ENCODE data around the gene HNRNPF. TPM values are rescaled to one million over a fixed set of nuclear protein-coding genes. Genes with fewer than 3 reads are reported as not detected.

HNRNPF gene
- total RNA-seq, 1 experiment from 2014 or later, result 333 TPM

DNA sequence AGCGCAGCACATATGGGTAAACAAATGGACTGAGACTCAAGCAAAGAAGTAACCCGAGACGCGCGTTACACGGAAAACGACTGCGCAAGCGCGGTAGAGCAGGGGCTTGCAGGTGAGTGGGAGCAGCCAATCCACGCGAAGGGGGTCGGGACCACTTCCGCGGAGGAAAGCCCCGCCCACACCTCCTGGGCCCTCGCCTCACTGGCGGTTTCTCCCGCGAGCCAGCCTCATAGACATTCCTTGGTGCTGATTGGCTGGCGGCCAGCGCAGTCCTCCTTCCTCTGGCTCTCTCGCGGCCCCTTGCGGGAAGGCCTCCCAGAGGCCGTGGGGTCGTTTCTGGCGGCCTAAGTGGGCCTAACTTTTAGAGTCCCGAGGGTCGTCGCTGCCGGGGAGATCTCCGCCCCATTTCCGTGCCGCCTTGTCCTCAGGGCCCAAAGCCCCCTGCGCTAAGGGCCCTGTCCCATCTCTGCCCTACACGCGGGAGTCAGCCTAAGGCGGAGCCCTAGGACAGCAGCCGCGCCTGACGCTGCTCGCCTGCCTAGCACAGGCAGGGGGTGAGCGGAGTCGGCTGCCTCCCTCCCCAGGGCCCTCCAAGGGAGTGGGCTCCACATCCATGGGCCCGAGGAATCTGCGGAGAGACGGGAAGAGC is 46.7 kb downstream of the HNRNPF start (continued):
- TF ChIP-seq, protein P1, sequence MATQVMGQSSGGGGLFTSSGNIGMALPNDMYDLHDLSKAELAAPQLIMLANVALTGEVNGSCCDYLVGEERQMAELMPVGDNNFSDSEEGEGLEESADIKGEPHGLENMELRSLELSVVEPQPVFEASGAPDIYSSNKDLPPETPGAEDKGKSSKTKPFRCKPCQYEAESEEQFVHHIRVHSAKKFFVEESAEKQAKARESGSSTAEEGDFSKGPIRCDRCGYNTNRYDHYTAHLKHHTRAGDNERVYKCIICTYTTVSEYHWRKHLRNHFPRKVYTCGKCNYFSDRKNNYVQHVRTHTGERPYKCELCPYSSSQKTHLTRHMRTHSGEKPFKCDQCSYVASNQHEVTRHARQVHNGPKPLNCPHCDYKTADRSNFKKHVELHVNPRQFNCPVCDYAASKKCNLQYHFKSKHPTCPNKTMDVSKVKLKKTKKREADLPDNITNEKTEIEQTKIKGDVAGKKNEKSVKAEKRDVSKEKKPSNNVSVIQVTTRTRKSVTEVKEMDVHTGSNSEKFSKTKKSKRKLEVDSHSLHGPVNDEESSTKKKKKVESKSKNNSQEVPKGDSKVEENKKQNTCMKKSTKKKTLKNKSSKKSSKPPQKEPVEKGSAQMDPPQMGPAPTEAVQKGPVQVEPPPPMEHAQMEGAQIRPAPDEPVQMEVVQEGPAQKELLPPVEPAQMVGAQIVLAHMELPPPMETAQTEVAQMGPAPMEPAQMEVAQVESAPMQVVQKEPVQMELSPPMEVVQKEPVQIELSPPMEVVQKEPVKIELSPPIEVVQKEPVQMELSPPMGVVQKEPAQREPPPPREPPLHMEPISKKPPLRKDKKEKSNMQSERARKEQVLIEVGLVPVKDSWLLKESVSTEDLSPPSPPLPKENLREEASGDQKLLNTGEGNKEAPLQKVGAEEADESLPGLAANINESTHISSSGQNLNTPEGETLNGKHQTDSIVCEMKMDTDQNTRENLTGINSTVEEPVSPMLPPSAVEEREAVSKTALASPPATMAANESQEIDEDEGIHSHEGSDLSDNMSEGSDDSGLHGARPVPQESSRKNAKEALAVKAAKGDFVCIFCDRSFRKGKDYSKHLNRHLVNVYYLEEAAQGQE (IDR thresholded peaks at IDR 0.05; ENCODE audit: low read depth), result no peak
- peak; percentile 72 for TF ChIP-seq SP1 (IDR thresholded peaks at IDR 0.05; ENCODE audit: low read depth)
- TF ChIP-seq, protein P2, sequence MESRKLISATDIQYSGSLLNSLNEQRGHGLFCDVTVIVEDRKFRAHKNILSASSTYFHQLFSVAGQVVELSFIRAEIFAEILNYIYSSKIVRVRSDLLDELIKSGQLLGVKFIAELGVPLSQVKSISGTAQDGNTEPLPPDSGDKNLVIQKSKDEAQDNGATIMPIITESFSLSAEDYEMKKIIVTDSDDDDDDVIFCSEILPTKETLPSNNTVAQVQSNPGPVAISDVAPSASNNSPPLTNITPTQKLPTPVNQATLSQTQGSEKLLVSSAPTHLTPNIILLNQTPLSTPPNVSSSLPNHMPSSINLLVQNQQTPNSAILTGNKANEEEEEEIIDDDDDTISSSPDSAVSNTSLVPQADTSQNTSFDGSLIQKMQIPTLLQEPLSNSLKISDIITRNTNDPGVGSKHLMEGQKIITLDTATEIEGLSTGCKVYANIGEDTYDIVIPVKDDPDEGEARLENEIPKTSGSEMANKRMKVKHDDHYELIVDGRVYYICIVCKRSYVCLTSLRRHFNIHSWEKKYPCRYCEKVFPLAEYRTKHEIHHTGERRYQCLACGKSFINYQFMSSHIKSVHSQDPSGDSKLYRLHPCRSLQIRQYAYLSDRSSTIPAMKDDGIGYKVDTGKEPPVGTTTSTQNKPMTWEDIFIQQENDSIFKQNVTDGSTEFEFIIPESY (IDR thresholded peaks at IDR 0.05; ENCODE audit: extremely low read depth, insufficient replicate concordance, low read length), result peak; percentile 3
- TF ChIP-seq CBX3 (IDR thresholded peaks at IDR 0.05; ENCODE audit: low read depth), result no peak
- no peak for TF ChIP-seq FOSL1 (IDR thresholded peaks at IDR 0.05; ENCODE audit: low read depth)
- TF ChIP-seq, protein P3, sequence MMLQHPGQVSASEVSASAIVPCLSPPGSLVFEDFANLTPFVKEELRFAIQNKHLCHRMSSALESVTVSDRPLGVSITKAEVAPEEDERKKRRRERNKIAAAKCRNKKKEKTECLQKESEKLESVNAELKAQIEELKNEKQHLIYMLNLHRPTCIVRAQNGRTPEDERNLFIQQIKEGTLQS (IDR thresholded peaks at IDR 0.05), result no peak
- TF ChIP-seq, protein P4, sequence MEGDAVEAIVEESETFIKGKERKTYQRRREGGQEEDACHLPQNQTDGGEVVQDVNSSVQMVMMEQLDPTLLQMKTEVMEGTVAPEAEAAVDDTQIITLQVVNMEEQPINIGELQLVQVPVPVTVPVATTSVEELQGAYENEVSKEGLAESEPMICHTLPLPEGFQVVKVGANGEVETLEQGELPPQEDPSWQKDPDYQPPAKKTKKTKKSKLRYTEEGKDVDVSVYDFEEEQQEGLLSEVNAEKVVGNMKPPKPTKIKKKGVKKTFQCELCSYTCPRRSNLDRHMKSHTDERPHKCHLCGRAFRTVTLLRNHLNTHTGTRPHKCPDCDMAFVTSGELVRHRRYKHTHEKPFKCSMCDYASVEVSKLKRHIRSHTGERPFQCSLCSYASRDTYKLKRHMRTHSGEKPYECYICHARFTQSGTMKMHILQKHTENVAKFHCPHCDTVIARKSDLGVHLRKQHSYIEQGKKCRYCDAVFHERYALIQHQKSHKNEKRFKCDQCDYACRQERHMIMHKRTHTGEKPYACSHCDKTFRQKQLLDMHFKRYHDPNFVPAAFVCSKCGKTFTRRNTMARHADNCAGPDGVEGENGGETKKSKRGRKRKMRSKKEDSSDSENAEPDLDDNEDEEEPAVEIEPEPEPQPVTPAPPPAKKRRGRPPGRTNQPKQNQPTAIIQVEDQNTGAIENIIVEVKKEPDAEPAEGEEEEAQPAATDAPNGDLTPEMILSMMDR (IDR thresholded peaks at IDR 0.05 in 2 of 3, conservative IDR thresholded peaks at IDR 0.05 in 1 of 3; ENCODE audit: borderline replicate concordance in 1 of 3, insufficient read depth in 1 of 3, low read depth in 2 of 3, low read length in 2 of 3), result peak; percentile 30 to 57 (median 52); a peak in 5 of 6 replicates
- no peak for TF ChIP-seq CEBPB (IDR thresholded peaks at IDR 0.05; ENCODE audit: low read depth)
- TF ChIP-seq EGR1 (IDR thresholded peaks at IDR 0.05; ENCODE audit: low read depth), result peak; percentile 49; the same call in 1 of the 2 replicates
- TF ChIP-seq ELF1 (IDR thresholded peaks at IDR 0.05; ENCODE audit: borderline replicate concordance, low read depth), result no peak; the same call in 1 of the 2 replicates
